GM21825 (cell line): ENCODE data around the gene B4GALNT1.
"Not testable (repeated sequence)": the region's sequence is repeated elsewhere in the genome, so short reads cannot be mapped to it uniquely, and the experiment has no call there.

ENCODE experiments used
- ATAC-seq: cut with Tn5 transposase; IDR thresholded peaks from one replicate; pipeline ENCODE4 v1.9.1; 2021; ENCODE audit warnings: mild to moderate bottlenecking, moderate library complexity; ENCODE audit not compliant: unreplicated experiment

The B4GALNT1 gene

DNA sequence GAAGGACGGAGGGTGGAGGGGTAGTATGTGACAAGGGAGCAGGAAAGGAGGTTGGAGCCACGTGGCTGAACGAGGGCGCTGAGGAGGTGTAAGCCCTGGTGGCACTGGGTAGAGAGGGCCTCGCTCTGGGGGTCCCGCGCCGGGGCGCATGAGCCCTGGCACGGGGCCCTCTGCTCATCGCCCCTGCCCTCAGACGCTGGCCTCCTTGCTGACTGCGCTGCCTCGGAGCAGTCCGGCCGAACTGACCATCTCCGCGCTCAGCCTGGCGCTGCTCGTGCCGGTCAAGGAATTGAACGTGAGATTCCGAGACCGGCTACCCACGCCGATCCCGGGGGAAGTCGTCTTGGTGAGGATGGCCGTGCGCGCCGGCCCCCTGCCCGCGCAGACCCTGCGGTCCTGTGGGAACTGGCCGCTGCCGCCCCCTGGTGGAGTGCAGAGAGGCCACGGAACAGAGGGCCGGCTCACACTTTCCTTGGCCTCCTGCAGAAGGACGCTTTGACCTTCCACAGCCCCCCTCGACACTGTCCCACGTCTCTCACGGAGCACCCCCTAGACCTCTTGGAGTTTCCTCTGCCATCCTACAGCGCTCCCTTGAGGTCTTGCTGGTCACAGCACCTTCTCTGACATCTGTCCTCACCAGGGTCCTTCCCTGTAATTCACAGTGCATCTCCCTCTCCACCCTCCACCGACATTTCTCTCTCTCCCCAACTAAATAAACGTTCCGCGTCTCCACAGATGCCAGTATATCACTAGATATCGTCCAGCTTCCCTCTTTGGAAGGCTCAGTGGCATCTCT, 11.3 kb downstream of the B4GALNT1 start:
- no peak for ATAC-seq

DNA sequence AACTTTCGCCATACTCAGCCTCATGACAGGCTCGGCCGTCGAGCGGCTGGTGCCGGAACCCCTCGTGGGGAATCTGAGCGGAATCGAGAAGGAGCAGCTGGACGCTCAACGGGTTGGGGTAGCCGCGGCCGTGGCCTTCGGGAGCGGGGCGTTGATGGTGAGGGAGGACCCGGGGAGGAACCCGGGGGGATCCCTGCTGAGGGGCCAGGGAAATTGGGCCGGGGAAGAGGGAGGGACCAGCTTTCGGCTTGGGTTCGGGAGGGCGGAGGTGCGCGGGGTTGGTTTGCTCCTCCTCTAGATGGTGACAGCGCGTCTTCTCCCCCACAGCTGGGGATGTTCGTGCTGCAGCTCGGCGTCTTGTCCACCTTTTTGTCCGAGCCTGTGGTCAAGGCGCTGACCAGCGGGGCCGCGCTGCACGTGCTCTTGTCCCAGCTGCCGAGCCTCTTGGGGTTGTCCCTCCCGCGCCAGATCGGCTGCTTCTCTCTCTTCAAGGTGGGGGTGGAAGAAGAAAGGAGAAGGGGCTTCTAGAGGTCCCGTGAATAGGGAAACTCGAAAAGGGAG, 12.0 kb downstream of the B4GALNT1 start:
- ATAC-seq = no peak

DNA sequence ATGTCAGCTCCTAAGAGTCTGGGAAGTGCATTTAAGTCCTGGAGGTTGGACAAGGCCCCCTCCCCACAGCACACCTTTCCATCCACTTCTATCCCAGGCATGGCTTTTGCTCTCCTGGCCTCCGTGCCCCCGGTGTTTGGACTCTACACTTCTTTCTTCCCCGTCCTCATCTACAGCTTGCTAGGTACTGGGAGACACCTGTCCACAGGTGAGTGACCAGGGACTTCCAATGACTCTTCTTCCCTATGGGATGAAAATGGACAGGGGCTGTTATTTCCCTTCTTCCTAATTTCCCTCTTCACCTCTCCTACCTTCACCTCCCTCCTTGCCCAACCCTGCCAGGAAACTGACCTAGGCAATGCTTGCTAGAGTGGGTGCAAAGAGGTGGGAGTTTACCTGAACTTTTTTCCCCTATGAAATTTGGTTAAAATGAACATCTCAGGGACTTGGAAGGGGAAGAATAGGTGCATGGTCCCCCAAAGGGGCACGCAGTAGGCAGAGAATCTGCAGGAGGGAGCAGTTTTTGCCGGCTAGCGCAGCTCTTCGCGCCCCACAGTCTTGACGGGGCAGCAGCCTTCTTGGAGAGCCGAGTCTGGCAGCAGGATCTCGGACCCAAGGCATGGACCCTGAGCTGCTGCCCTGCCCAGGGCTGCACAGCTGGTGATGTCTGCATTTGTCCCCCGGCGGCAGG, 12.6 kb downstream of the B4GALNT1 start:
- ATAC-seq = no peak

DNA sequence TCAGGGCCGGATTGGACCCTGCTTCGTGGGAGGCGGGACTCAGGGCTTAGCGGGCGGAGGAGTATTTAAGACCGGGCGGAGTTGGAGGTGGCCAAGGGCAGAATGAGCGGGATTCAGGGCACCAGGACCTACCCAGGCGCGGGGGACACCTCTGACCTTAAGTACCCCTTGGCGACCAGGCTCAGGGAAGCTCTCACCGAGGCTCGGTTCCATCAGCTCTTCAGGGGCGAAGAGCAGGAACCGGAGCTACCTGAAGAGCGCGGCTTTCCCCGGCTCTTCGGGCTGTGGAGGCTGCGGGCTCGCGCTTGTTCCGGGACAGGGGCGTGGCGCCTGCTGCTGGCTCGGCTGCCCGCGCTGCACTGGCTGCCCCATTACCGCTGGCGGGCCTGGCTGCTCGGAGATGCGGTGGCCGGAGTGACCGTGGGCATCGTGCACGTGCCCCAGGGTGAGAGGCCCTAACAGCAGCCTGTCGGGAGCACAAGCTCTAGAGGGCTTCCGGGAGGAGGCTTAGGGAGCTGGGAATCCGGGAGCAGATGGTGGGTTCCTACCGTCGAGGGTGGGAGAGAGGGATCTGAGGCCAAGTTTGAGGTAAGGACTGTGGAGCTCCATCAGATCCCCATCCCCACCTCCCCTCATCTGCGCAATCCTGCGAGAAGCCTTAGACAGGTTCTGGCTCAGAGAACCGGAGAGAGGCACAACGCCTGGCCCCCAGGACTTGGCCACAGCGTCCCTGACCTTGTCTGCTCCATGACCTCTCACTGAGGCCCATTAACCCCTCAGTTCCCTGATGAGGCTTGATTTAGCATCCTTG, 13.4 kb downstream of the B4GALNT1 start:
- ATAC-seq = no peak

DNA sequence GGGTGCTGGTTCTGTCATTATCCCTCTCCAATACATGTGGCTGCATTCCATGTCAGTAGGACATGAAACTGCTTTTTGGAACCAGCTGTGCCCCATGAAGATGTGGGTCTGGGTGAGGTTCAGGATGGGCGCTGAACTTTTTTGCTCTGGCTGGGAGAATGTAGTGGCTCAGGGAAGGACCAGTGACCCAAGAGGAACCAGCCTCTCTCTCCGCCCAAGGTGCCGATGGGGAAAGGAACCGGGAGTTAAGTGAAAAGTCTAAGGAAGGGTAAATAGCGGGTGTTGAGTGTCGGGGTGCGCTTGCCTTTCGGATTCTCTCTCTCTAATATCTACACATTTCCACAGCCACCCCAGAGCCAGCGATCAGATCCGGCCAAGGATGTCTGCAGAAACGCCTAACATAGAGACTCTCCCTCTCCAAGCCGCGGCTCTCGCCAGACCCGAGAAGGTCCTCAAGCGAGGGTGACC, 14.0 kb downstream of the B4GALNT1 start:
- no peak for ATAC-seq

DNA sequence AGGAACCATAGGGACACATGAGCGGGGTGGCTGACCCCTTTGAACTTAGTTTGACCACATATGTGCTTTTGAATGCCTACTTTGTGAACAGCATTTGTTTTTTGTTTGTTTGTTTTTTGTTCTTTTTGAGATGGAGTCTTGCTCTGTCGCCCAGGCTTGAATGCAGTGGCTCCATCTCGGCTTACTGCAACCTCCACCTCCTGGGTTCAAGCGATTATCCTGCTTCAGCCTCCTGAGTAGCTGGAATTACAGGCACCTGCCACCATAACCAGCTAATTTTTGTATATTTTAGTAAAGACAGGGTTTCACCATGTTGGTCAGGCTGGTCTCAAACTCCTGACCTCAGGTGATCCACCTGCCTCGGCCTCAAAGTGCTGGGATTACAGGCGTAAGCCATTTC, 14.6 kb downstream of the B4GALNT1 start:
- not testable (repeated sequence) for ATAC-seq

DNA sequence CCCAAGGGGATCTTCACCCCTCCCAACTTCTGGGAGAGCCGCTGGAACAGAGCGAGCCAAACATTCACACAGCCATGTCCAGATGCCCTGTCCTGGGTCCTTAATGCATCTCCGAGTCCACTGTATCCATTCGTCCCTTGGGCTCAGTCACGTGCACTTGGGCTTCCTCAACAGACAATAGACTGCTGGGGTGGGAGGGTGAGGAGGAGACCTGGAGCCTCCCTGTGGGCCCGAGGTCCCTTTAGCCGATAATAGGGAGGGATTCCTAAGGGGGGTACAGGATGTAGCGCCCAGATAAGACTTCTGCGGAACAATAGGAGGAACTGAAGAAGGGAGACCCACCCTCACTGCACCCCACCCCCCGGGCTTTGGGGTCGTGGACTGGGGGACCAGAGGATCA, 15.1 kb downstream of the B4GALNT1 start:
- ATAC-seq = no peak

DNA sequence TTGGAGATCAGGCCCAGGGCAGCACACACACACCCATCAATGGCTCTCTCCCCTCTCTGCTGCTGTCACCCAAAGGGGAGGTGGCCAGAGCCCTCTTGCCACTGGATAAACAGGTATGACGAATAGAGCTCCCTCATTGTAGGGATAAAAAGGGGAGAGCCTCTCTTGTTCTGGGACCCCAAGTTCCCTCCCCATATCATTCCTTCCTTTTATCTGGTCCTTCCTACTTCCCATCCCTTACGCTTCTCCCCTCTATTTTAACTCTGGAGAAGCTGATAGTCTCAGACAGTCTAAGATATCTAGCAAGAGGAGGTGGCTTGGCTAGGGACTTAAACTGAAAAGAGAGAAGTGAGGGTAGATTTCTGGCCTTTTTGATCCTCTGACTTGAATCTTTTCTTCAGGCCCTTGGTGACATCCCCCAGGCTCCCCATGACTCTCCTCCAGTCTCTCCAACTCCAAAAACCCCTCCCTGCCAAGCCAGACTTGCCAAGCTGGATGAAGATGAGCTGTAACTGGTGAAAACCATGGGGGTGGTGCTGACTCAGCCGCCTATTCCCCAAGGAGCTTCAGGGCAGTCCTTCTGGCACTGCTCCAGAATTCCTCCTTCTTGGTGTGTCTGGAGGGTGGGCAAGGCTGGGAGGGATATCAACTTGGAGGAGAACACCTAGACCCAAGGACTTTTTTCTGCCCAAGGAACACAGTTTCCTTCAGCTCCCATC, 16.5 kb downstream of the B4GALNT1 start:
- ATAC-seq = no peak

DNA sequence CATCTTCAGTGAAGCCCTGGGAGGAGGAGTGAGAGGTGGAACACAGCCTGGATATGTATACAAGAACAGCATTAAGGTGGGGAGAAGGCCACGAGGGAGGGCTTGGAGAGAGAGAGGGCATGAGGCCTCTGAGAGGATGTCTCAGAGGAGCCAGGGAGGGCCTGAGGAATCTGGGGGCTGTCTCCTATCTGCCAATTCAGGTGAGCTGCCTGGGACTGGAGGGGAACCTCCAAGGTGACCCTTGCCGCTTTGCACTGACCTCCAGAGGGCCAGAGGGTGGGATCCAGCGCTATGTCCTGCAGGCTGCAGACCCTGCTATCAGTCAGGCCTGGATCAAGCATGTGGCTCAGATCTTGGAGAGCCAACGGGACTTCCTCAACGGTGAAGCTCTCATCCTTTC, 17.4 kb downstream of the B4GALNT1 start:
- no peak for ATAC-seq

DNA sequence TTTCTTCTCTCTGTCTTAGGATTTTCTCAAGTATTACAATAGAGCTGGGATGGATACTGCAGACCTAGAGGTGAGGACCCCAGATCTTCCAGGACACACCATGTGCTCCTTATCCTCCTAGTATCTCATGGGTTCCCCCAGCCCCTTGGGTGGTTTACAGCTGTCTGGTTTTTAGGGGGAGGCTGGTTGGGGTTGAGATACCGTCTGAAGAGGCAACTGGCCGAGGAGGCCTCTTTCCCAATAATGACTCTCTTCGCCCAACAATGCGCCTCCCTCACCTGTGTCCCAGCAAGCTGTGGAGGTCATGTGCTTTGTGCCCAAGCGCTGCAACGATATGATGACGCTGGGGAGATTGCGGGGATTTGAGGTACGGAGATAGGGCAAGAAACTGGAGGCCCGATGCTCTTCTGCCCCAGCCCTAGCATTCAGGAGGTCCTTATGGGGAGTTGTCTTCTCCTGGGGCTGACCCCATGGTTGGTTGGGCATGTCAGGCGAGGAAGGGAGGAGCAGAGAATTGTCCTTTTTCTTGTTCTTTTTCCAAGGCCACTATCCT, 18.0 kb downstream of the B4GALNT1 start:
- ATAC-seq = no peak

DNA sequence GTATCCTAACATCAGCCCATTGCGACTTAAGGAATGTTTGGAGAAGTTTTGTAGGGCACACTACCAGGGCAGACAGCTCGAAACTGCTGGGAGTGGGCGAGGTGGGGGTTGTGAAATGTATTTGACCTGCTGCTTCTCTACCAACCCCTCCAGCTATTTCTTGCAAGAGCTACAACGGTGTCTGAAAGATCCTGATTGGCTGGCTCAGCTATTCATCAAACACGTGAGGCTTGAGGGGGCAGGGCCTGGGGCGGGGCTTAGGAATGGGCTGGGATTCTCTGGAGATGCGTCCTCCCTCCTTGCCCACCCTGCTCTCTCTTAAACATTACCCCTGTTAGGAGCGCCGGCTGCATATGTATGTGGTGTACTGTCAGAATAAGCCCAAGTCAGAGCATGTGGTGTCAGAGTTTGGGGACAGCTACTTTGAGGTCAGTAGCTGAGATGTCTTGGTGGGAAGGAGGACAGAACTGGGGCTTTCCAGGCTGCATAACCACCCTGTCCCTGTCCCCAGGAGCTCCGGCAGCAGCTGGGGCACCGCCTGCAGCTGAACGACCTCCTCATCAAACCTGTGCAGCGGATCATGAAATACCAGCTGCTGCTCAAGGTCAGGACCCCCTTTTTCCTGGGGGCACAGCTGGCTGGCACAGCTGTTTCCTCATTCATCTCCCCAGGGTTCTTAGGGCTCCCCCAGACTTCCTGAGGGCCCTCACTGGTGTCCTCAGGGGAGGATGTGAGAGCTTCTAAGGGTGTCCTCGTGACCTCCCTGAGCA, 18.6 kb downstream of the B4GALNT1 start:
- ATAC-seq = peak; percentile 57

DNA sequence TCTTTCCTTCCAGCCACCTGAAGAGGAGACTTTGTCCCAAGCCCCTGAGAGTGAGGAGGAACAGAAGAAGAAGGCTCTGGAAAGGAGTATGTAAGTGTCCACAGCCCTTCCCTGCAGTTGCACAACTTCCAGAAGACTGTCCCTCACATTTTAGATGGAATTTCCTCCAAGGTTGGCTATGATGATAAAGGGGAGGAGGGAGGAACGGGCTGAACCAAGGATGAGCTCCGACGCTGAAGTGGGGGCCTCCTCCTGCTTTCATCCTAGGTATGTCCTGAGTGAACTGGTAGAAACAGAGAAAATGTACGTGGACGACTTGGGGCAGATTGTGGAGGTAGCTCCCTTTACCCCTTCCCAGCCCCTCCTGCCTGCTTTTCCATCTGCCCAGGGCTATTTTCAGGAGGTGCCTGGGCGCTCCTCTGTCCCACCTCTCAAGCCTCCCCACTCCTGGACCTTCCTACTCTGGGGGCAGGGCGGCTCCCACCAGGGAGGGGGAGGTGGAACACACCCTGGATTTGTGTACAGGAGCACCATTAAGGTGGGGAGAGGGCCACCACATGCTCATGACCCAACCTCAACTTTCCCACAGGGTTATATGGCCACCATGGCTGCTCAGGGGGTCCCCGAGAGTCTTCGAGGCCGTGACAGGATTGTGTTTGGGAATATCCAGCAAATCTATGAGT, 19.4 kb downstream of the B4GALNT1 start:
- no peak for ATAC-seq

DNA sequence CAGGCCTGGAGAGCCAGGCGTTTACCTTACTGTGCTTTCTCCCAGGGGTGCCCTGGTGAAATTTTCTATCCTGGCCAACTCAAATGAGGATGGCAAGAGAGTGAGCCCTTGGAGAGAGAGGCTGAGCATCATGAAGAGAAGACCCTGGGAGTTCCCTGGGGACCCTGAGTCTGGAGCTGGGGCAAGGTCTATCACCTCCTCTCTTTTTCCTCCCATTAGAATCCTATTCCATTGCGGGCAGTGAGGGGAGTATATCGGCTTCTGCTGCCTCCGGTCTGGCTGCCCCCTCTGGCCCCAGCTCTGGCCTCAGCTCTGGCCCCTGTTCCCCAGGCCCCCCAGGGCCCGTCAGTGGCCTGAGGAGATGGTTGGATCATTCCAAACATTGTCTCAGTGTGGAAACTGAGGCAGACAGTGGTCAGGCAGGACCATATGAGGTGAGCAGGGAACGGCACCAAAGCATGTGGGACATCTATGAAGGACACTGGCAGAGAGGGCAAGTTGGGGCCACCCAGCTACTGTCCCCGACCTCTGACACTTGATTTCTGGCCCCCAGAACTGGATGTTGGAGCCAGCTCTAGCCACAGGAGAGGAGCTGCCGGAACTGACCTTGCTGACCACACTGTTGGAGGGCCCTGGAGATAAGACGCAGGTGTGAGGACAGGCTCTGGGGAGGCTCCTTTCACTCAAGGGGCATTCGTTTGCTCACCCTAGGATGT, 20.1 kb downstream of the B4GALNT1 start:
- ATAC-seq = no peak

DNA sequence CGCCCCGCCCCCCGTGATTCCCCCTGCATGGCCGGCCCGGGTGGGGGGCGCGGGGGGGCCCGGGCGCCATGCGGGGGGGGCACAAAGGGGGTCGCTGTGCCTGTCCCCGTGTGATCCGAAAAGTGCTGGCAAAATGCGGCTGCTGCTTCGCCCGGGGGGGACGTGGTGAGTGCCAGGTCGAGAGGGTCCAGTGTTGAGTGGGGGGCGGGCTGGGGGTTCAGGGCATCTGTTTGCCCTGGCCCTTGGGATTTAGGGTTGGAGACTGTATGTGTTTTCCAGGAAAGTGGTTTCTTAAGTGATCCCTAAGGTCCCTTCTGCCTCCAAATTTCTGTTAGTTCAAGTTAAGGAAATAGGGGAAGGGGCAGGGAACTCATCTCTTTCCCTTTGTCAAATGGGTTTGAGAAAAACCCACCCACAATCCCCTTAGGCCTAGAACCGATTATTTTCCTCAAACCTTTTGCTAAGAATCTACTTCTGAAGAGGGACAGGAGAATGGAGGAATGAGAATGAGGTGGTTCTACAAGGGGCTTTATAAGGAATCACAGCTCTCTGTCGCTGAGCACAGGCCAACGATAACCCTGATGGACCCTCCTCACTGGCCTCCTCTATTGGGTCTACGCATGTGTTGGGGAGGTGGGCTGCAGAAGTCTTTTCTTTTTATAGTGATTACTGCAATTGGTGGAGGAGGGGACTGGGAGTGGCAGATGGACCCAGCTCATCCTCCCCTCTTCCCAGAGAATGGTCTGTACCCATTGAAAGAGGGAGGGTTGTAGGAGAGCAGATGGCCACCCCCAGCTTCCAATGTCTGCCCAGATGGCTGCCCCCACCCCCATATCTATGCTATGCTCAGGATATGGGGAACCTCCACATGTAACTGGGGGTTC, 20.9 kb downstream of the B4GALNT1 start:
- no peak for ATAC-seq

DNA sequence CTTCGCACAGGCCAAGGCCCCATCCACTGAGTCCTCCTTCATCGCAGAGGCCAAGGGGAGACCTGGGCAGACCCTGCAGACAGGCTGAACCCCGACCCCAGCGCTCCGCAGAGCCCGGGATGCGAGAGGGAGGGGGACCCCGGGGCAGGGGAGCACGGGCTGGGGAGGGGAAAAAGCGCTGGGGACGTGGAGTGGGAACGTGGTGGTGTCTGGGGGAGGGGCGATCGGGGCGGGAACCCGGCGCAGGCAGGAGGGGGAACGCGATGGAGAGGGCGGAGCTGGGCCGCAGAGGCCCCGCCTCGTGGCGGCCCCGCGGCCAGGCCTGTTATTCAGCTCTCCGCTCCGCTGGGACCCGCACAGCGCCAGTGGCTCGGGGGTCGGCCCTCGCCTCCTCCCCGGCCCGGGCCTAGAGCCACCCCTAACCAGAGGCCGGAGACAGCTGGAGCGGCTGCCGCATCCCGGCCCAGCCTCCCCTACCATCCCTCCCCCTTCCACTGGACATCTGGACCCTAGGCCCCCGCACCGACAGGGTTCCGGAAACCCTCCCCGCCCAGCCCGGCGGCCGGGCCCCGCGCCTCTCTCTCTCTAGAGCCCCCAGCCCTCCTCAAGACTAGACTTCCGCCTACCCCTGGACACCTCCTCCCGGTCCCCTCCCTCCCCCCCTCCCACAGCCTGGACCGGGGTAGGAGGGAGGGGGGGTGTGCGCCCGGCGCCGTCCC, 21.7 kb downstream of the B4GALNT1 start, which contains the start of gene ARHGEF25:
Gene ARHGEF25, plus strand, starts transcription at position 328 of the 719 bp plus-strand sequence. CDS start 460 bp downstream, outside the sequence.
- no peak for ATAC-seq

DNA sequence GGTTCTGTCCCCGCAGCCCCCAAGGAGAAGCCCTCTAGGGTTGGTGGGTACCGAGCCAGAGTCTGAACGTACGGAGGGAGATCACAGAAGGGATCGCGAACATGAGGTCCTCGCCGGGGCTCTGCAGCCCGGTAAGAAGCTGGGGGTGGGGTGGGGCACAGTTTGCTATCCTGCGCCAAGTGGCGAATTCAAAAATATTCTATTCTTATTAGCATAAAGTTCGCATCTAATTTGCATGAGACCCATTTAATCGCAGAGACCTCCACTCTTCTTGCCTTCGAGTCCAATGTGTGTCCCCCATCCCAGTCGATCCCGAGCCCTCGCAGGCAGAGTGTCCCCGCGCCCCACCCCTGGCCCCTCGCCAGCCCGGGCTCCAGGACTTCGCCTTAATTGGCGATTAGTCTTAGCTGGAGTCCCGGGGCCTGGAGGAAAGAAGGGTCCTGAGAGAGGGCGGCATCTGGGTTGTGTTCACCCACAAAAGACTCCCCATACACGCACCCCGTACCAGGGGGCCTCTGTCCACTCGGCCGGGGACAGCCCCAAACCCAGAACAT, 22.4 kb downstream of the B4GALNT1 start:
- no peak for ATAC-seq
